Panc1 (cell line): ENCODE results near the gene FBLN7. TPM values are rescaled to one million over a fixed set of nuclear protein-coding genes. Genes with fewer than 3 reads are reported as not detected.

Experiments used
- ATAC-seq: fragments of 200-7000 bp; cut with Tn5 transposase; 2 replicates; pipeline ENCODE4 v1.9.1; 2020; ENCODE audit warnings: mild to moderate bottlenecking, moderate library complexity
- BruUV-seq: library from RNA; stranded (reverse); fragments of 400-500 nt; replicated peaks from 2 replicates; lab custom pipeline; 2021; lab: Mats Ljungman, UMichigan
- CTCF ChIA-PET: fragments of 300-600 bp; sonication (Branson Sonifier 250); formaldehyde crosslinking; loops from one replicate; lab custom pipeline; 2022; ENCODE audit warnings: antibody characterized with exemption; lab: Charles Lee
- POLR2A ChIA-PET: fragments of 300-600 bp; sonication (Branson Sonifier 250); formaldehyde crosslinking; loops from one replicate; lab custom pipeline; 2022; ENCODE audit warnings: antibody characterized with exemption; lab: Charles Lee
- DNase-seq: peaks from one replicate; pipeline ENCODE4 v3.0.0-alpha.2; 2010; ENCODE audit warnings: low read depth, low spot score
- H3K27ac ChIP-seq: 2 replicates; pipeline ENCODE4 v1.5.1; 2011; ENCODE audit warnings: mild to moderate bottlenecking, low read length, inconsistent platforms
- H3K27me3 ChIP-seq: fragments of 200-500 bp; sonication (Bioruptor generic); 2 replicates; pipeline ENCODE4 v1.6.0; 2014; ENCODE audit warnings: low read length, inconsistent platforms; ENCODE audit not compliant: control insufficient read depth, insufficient read depth
- H3K36me3 ChIP-seq: fragments of 200-500 bp; sonication (Bioruptor generic); 2 replicates; pipeline ENCODE4 v1.5.1; 2014; ENCODE audit warnings: inconsistent platforms, mild to moderate bottlenecking, low read length, moderate library complexity; ENCODE audit not compliant: control insufficient read depth, insufficient read depth
- H3K4me1 ChIP-seq: 2 replicates; pipeline ENCODE4 v1.5.1; 2011; ENCODE audit warnings: inconsistent platforms, mild to moderate bottlenecking, low read length, moderate library complexity; ENCODE audit not compliant: control insufficient read depth, insufficient read depth
- H3K4me3 ChIP-seq, 2 experiments: 2 replicates each; pipeline ENCODE4 v1.5.1; 2011 to 2012; ENCODE audit warnings: low read depth in 2 of 2, low read length in 2 of 2, mild to moderate bottlenecking in 2 of 2, inconsistent platforms in 1 of 2, moderate library complexity in 1 of 2
- H3K9me3 ChIP-seq: fragments of 200-500 bp; sonication (Bioruptor generic); 2 replicates; pipeline ENCODE4 v1.5.1; 2014; ENCODE audit warnings: low read depth, mild to moderate bottlenecking, inconsistent platforms, low read length, moderate library complexity; ENCODE audit not compliant: control insufficient read depth, insufficient read depth
- POLR2AphosphoS5 ChIP-seq: IDR thresholded peaks from 2 replicates; pipeline ENCODE4 v1.6.1; 2012; ENCODE audit warnings: mild to moderate bottlenecking, low read depth, low read length, moderate library complexity
- REST ChIP-seq, 2 experiments: IDR thresholded peaks; 2 replicates each; pipeline ENCODE4 v1.6.1; 2011 to 2012; ENCODE audit warnings: low read depth in 2 of 2, control low read depth in 1 of 2, low read length in 1 of 2, mild to moderate bottlenecking in 1 of 2, moderate library complexity in 1 of 2; ENCODE audit not compliant: insufficient read depth in 1 of 2
- SIN3A ChIP-seq: IDR thresholded peaks from 2 replicates; pipeline ENCODE4 v1.6.1; 2012; ENCODE audit warnings: low read depth, mild to moderate bottlenecking, low read length, moderate library complexity, borderline replicate concordance; ENCODE audit not compliant: insufficient read depth
- TCF7L2 ChIP-seq: IDR thresholded peaks from 2 replicates; pipeline ENCODE4 v1.6.1; 2011; ENCODE audit warnings: mild to moderate bottlenecking, low read depth, low read length, inconsistent platforms
- in situ Hi-C: cut with HindIII; loops from 2 replicates; pipeline ENCODE4 v1.10.0; 2016; ENCODE audit warnings: low sequenced_read_pairs, low pct_unique_long_range_greater_than_20kb
- intact Hi-C: fragments of 100-400 bp; cut with micrococcal nuclease; formaldehyde crosslinking; loops from one replicate; pipeline ENCODE4 v1.10.0; 2022; ENCODE audit not compliant: unreplicated experiment
- total RNA-seq: library from RNA; stranded (reverse); gene quantifications from one replicate; pipeline ENCODE4 v1.2.1, GENCODE V29; 2021; ENCODE audit not compliant: unreplicated experiment
- TF ChIP-seq, protein P1 (sequence below): fragments of 450-650 bp; IDR thresholded peaks from 2 replicates; pipeline ENCODE4 v1.5.1; 2017; ENCODE audit warnings: mild to moderate bottlenecking

Gene FBLN7
- total RNA-seq, 1 experiment from 2014 or later: 0.95 TPM

GRCh38 chr2:112153501-112153900 lies 15.3 kb downstream of the FBLN7 start:
- H3K36me3 ChIP-seq: no peaks in the 10 kb centered on the region
- in situ Hi-C loops (no loop called here), intact Hi-C loops (no loop called here)
- DNase-seq (no peak), ATAC-seq (no peak)
- CTCF ChIA-PET: no interaction called here
- no peak for TF ChIP-seq TCF7L2
- TF ChIP-seq, protein P1, sequence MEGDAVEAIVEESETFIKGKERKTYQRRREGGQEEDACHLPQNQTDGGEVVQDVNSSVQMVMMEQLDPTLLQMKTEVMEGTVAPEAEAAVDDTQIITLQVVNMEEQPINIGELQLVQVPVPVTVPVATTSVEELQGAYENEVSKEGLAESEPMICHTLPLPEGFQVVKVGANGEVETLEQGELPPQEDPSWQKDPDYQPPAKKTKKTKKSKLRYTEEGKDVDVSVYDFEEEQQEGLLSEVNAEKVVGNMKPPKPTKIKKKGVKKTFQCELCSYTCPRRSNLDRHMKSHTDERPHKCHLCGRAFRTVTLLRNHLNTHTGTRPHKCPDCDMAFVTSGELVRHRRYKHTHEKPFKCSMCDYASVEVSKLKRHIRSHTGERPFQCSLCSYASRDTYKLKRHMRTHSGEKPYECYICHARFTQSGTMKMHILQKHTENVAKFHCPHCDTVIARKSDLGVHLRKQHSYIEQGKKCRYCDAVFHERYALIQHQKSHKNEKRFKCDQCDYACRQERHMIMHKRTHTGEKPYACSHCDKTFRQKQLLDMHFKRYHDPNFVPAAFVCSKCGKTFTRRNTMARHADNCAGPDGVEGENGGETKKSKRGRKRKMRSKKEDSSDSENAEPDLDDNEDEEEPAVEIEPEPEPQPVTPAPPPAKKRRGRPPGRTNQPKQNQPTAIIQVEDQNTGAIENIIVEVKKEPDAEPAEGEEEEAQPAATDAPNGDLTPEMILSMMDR: no peak
- TF ChIP-seq SIN3A: no peak
- no peak for TF ChIP-seq POLR2AphosphoS5
- TF ChIP-seq REST (IDR thresholded peaks at IDR 0.05; ENCODE audit: insufficient read depth in 1 of 2, low read depth in 2 of 2, low read length in 1 of 2): no peak
- H3K27ac ChIP-seq: no peak overlapping the region
- H3K4me3 ChIP-seq: no peak overlapping the region
- POLR2A ChIA-PET: no interaction called here
- H3K9me3 ChIP-seq: no peaks in the 10 kb centered on the region
- H3K4me1 ChIP-seq: no peaks in the 10 kb centered on the region
- H3K27me3 ChIP-seq: no peaks in the 10 kb centered on the region
- BruUV-seq: no TSS peak

DNA sequence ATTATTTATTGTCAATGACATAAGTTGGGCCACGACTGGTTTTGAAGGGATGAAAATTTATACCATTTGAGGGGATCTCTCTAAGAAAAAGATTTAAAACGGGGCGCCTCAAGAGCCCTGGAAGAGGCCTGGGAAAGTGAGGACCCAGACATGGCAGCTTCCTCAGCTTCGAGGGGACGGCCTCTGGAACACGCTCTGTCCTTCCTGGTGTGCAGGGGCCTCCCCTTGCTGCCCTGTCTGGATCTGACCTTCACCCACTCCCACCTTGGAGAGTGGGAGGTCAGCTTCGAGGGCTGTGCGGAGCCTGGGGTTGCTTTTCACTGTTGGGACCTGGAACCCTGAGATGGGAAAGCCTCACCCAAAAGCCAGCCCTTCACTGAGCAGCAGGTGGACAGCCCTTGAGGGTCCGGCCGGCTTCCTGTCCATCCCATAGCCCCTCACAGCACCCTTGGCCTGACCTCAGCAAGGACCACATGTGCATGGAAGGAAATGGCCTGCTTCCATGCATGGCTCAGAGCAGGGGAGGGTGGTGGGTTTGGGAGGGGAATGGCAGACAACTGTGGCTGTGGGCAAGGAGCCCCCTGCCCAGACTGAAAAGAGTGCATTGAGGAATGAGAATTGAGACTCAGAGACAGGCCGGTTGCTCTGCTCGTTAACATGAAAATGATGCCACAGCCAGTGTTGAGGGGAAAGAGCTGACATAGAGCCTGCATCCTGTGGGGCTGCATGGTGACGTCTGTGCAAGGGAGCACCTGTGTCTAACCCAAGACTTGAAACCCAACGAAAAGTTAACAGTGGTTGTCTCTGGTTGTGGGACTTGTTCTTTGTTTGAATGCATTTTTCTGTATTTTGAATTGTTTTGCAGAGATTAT lies 16.3 kb downstream of the FBLN7 start:
- H3K36me3 ChIP-seq: no peaks in the 10 kb centered on the region
- ATAC-seq (no peak), DNase-seq (no peak)
- H3K4me1 ChIP-seq: no peaks in the 10 kb centered on the region
- CTCF ChIA-PET: no interaction called here
- H3K27me3 ChIP-seq: no peaks in the 10 kb centered on the region
- H3K4me3 ChIP-seq: no peak overlapping the region
- H3K9me3 ChIP-seq: no peaks in the 10 kb centered on the region
- TF ChIP-seq POLR2AphosphoS5: no peak
- no peak for TF ChIP-seq REST (IDR thresholded peaks at IDR 0.05; ENCODE audit: insufficient read depth in 1 of 2, low read depth in 2 of 2, low read length in 1 of 2)
- TF ChIP-seq TCF7L2: no peak
- TF ChIP-seq, protein P1: no peak
- TF ChIP-seq SIN3A: no peak
- no peak overlapping the region for H3K27ac ChIP-seq
- in situ Hi-C loops (no loop called here), intact Hi-C loops (no loop called here)
- POLR2A ChIA-PET: no interaction called here
- no TSS peak for BruUV-seq
